Gastrocnemius medialis (tissue), 4 donors: ENCODE measurements around the gene PPP3R2. TPM values are rescaled to one million over a fixed set of nuclear protein-coding genes. Genes with fewer than 3 reads are reported as not detected.
"Not testable (repeated sequence)": the region's sequence is repeated elsewhere in the genome, so short reads cannot be mapped to it uniquely, and the experiment has no call there.

Experiments
- ATAC-seq, 2 donors: fragments of 150-250 bp; one replicate each; pipeline ENCODE4 v1.9.1; 2016
- DNase-seq, 2 donors: peaks; one replicate each; pipeline ENCODE4 v3.0.0-alpha.2; 2019
- H3K27ac ChIP-seq, 4 donors: fragments of 200-600 bp; sonication (generic); 1 replicate in 1 of 4; 2 replicates in 3 of 4; pipeline ENCODE4 v1.5.1; 2016 to 2018; ENCODE audit warnings: mild to moderate bottlenecking in 2 of 4, moderate library complexity in 1 of 4
- H3K27me3 ChIP-seq, 3 donors: fragments of 200-600 bp; sonication (generic) in 2 of 3; 1 replicate in 1 of 3; 2 replicates in 2 of 3; pipeline versions ENCODE4 v1.5.1 to v1.6.0; 2016 to 2019; ENCODE audit warnings: mild to moderate bottlenecking in 1 of 3, moderate library complexity in 1 of 3
- H3K36me3 ChIP-seq, 2 donors: fragments of 200-600 bp; sonication (generic) in 1 of 2; one replicate each; pipeline ENCODE4 v1.5.1; 2017 to 2018
- H3K4me1 ChIP-seq, 2 donors: fragments of 200-600 bp; sonication (generic) in 1 of 2; one replicate each; pipeline ENCODE4 v1.5.1; 2016 to 2017; ENCODE audit warnings: mild to moderate bottlenecking in 2 of 2
- H3K4me3 ChIP-seq, 4 donors: fragments of 200-600 bp; sonication (generic) in 3 of 4; 1 replicate in 1 of 4; 2 replicates in 3 of 4; pipeline ENCODE4 v1.5.1; 2016 to 2019; ENCODE audit warnings: mild to moderate bottlenecking in 2 of 4
- H3K9me3 ChIP-seq, 3 donors: fragments of 200-600 bp; sonication (generic) in 2 of 3; 1 replicate in 1 of 3; 2 replicates in 2 of 3; pipeline ENCODE4 v1.5.1; 2016 to 2019
- CTCF ChIP-seq, 5 experiments: fragments of 450-650 bp in 3 of 5; fragments of 200-600 bp in 2 of 5; sonication (generic) in 2 of 5; IDR thresholded peaks in 4 of 5; conservative IDR thresholded peaks in 1 of 5; 1 replicate in 4 of 5; 2 replicates in 1 of 5; pipeline ENCODE4 v1.5.1; 2016 to 2019; ENCODE audit warnings: antibody characterized with exemption in 5 of 5, mild to moderate bottlenecking in 3 of 5, moderate library complexity in 3 of 5
- POLR2A ChIP-seq, 2 donors: fragments of 450-650 bp; IDR thresholded peaks; one replicate each; pipeline ENCODE4 v1.6.1; 2017; ENCODE audit warnings: antibody characterized with exemption in 2 of 2, mild to moderate bottlenecking in 2 of 2, moderate library complexity in 2 of 2
- in situ Hi-C, 4 donors: fragments of 200-750 bp; cut with MboI; loops; one replicate each; pipeline versions ENCODE4 v1.15.0 to v1.8.0; 2017; ENCODE audit warnings: low sequenced_read_pairs in 4 of 4
- intact Hi-C: fragments of 100-400 bp; cut with DNase I; formaldehyde crosslinking; loops from one replicate; pipeline ENCODE4 v1.15.1; 2023; ENCODE audit warnings: low total_unique reads
- total RNA-seq, 4 donors: library from RNA; depleted of rRNA; stranded (reverse); fragments of >200 nt; gene quantifications; one replicate each; pipeline versions ENCODE4 v1.1.0 to v1.2.3, GENCODE V29; 2016

PPP3R2 gene
- total RNA-seq, 4 donors from 2014 or later: not detected

- Histone ChIP-seq H3K4me1 (no peaks in the 10 kb centered on the region), H3K27ac (no peak overlapping the region), H3K36me3 (peaks cover 0 to 81% of the 10 kb centered on the region in 2 donors), H3K9me3 (peaks cover 0 to 3% (median 0%) of the 10 kb centered on the region in 3 donors), H3K27me3 (no peaks in the 10 kb centered on the region), H3K4me3 (no peak overlapping the region)
- in situ Hi-C loops (no loop called here), intact Hi-C loops (no loop called here)
- no peak for ATAC-seq
- DNase-seq: no peak
- TF ChIP-seq POLR2A (IDR thresholded peaks at IDR 0.05): no peak
- no peak for TF ChIP-seq CTCF (IDR thresholded peaks at IDR 0.05 in 4 of 5, conservative IDR thresholded peaks at IDR 0.05 in 1 of 5)
These were observed 31.8 kb downstream of the PPP3R2 start for GRCh38 chr9:101562966-101563365.

- peaks cover 0 to 3% (median 0%) of the 10 kb centered on the region in 3 donors for H3K9me3 ChIP-seq
- DNase-seq (no peak), ATAC-seq (no peak)
- in situ Hi-C loops: no loop called here
- TF ChIP-seq CTCF (IDR thresholded peaks at IDR 0.05 in 4 of 5, conservative IDR thresholded peaks at IDR 0.05 in 1 of 5): no peak
- no peak for TF ChIP-seq POLR2A (IDR thresholded peaks at IDR 0.05)
- H3K36me3 ChIP-seq: peaks cover 0 to 94% of the 10 kb centered on the region in 2 donors
- intact Hi-C loops: no loop called here
- no peaks in the 10 kb centered on the region for H3K4me1 ChIP-seq
- no peak overlapping the region for H3K4me3 ChIP-seq
- H3K27me3 ChIP-seq: no peaks in the 10 kb centered on the region
- H3K27ac ChIP-seq: no peak overlapping the region
These were observed 33.0 kb downstream of the PPP3R2 start for GRCh38 chr9:101561740-101562139.

GRCh38 chr9:101549472-101550098 lies 45.2 kb downstream of the PPP3R2 start:
- intact Hi-C loops, H3K27ac ChIP-seq, H3K4me1 ChIP-seq, H3K4me3 ChIP-seq, in situ Hi-C loops, ATAC-seq, H3K27me3 ChIP-seq, H3K9me3 ChIP-seq, DNase-seq: not testable (repeated sequence)
- H3K36me3 ChIP-seq: peaks cover 0 to 89% of the 10 kb centered on the region in 2 donors
- TF ChIP-seq CTCF (IDR thresholded peaks at IDR 0.05 in 4 of 5, conservative IDR thresholded peaks at IDR 0.05 in 1 of 5): peak in 1 of 5 experiments; percentile 10

- H3K27me3 ChIP-seq: no peaks in the 10 kb centered on the region
- TF ChIP-seq POLR2A (IDR thresholded peaks at IDR 0.05): no peak
- TF ChIP-seq CTCF (IDR thresholded peaks at IDR 0.05 in 4 of 5, conservative IDR thresholded peaks at IDR 0.05 in 1 of 5): no peak
- H3K4me3 ChIP-seq: no peak overlapping the region
- ATAC-seq: no peak
- intact Hi-C loops: no loop called here
- in situ Hi-C loops: no loop called here
- DNase-seq: no peak
- peaks cover 0 to 69% of the 10 kb centered on the region in 2 donors for H3K36me3 ChIP-seq
- no peaks in the 10 kb centered on the region for H3K4me1 ChIP-seq
- no peaks in the 10 kb centered on the region for H3K9me3 ChIP-seq
- H3K27ac ChIP-seq: no peak overlapping the region
These were observed 51.6 kb downstream of the PPP3R2 start for GRCh38 chr9:101543098-101543735.

Other genes with a start within 250 kb of the PPP3R2 start
- gene BAAT, start 210.0 kb downstream of the PPP3R2 start, total RNA-seq: 1 to 10 TPM in 3 of 4 donors, not detected in 1; 1.2 to 3.8 (median 1.3) TPM
- 10 to 100 TPM in 2 of 4 donors, 1 to 10 TPM in 2; 6.3 to 13.7 (median 10.2) TPM for gene MRPL50, start 196.4 kb downstream of the PPP3R2 start, total RNA-seq
- 10 to 100 TPM in 3 of 4 donors, 1 to 10 TPM in 1; 9.7 to 42.8 (median 12.2) TPM for gene ZNF189, start 196.1 kb downstream of the PPP3R2 start, total RNA-seq
- gene ALDOB, start 159.2 kb downstream of the PPP3R2 start, total RNA-seq: 1 to 10 TPM in 2 of 4 donors, not detected in 2; 5.1 to 8.7 TPM
- 10 to 100 TPM; 26.6 to 34.4 (median 29.7) TPM for gene RNF20, start 61.1 kb downstream of the PPP3R2 start, total RNA-seq
- gene GRIN3A, start 143.7 kb upstream of the PPP3R2 start, total RNA-seq: not detected